IgD-negative memory B cell (primary cell): Measurements from ENCODE around the gene VRK3. TPM values are rescaled to one million over a fixed set of nuclear protein-coding genes. Genes with fewer than 3 reads are reported as not detected.

Experiments used
- H3K27ac Mint-ChIP-seq, 3 donors: one replicate each; pipeline ENCODE4 v1.8.0; 2020 to 2022; ENCODE audit warnings: mild to moderate bottlenecking in 3 of 3, mixed read lengths in 3 of 3, moderate library complexity in 1 of 3
- H3K27me3 Mint-ChIP-seq: one replicate; pipeline ENCODE4 v1.8.0; 2021; ENCODE audit warnings: mixed read lengths
- H3K36me3 Mint-ChIP-seq: one replicate; pipeline ENCODE4 v1.8.0; 2020; ENCODE audit warnings: mild to moderate bottlenecking, mixed read lengths
- H3K4me1 Mint-ChIP-seq, 3 donors: one replicate each; pipeline ENCODE4 v1.8.0; 2020 to 2022; ENCODE audit warnings: mixed read lengths in 3 of 3, mild to moderate bottlenecking in 1 of 3
- H3K4me3 Mint-ChIP-seq, 4 donors: one replicate each; pipeline ENCODE4 v1.8.0; 2020 to 2022; ENCODE audit warnings: mild to moderate bottlenecking in 4 of 4, mixed read lengths in 4 of 4, moderate library complexity in 3 of 4
- H3K9me3 Mint-ChIP-seq, 3 donors: one replicate each; pipeline ENCODE4 v1.8.0; 2020 to 2021; ENCODE audit warnings: mixed read lengths in 3 of 3, mild to moderate bottlenecking in 1 of 3
- polyA plus RNA-seq: library from polyadenylated mRNA; unstranded; fragments of 300-500 nt; fragmentation: Illumina TruSeq; gene quantifications from one replicate; pipeline ENCODE4 v1.2.3, GENCODE V29; 2021

Gene VRK3
- polyA plus RNA-seq, 1 donor from 2014 or later, result 87.5 TPM

DNA sequence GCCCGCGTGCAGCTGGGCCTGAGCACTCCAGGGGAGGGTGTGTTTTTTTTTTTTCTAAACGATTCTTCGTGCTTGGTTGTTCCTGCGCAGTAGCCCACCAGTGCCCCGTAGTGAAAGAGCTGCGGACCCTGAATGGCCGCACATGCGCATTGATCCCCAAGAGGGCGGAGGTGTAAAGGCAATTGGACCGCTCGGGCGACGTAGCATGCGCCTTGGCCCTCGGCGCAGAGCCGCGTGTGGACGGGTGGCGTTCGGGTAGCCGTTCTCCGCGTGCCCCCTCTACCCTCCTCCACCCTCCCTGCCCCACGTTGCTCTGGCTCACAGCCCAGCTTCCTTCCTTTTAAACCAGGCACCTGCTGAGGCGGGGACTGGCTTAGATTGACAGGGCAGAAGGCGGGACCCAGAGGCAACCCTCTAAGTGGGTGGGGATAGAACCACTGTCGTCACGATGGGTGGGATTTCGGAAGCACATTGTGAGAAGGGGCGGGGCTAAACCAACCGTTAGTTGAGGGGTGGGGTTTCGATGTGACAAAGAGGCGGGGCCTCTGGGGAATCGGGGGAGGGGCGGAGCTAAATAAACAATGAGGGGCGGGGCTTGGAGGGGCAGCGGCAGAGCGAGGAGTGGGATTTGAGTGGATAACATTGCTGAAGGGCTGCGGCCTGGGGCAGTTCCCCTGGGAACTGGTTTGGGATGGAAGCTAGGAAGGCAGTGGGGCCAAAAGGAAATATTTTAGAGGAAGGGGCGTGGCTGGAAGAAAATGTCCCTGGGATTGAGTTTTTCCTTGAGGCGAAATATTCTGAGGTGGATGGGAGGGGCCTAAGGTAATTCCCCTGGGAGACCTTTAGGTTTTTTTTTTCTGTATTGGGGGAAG is 95.3 kb downstream of the VRK3 start:
- Mint-ChIP-seq H3K4me1 (peaks cover 27 to 36% (median 33%) of the 10 kb centered on the region in 3 donors), H3K27ac (peak overlapping the region; percentile 98 to 100 (median 100)), H3K27me3 (peaks cover 6% of the 10 kb centered on the region), H3K4me3 (peak overlapping the region; percentile 96 to 100 (median 98)), H3K9me3 (peaks cover 0 to 7% (median 0%) of the 10 kb centered on the region in 3 donors), H3K36me3 (peaks cover 2% of the 10 kb centered on the region)

DNA sequence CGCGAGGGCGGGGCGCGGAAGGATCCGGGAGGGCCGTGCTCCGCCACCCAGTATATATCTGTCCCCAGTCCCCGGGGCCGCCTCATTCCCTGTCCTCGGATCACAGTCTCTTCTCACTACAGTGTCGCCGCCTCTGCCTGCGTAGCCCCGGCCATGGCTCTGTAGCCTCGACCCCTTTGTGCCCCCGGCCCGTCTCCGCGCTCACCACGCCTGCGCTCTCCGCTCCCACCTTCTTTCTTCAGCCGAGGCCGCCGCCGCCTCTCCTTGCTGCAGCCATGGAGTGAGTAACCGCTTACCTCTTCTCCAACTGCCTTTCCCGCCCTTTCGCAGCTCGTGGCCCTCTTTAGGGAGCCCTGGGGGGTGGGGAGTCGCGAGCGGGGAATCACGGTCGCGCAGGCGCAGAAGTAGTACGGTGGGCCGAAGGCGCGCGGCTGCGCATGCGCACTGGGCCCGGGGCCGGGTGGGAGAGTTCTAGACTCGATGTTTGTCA is 96.0 kb downstream of the VRK3 start, which contains the start of the genes ATF5 and NUP62:
Gene ATF5 (plus strand): TSS at position 85 of the 490 bp plus-strand sequence. CDS start 1,646 bp downstream, outside the sequence.
Gene NUP62 (minus strand): TSS at position 384 of the 490 bp plus-strand sequence. CDS start 19,697 bp downstream, outside the sequence.
- H3K27me3 Mint-ChIP-seq, result peaks cover 6% of the 10 kb centered on the region
- H3K27ac Mint-ChIP-seq, result peak within 1 kb of the TSS; percentile 98 to 100 (median 100)
- H3K9me3 Mint-ChIP-seq, result peaks cover 0 to 7% (median 0%) of the 10 kb centered on the region in 3 donors
- H3K36me3 Mint-ChIP-seq, result peaks cover 2% of the 10 kb centered on the region
- H3K4me1 Mint-ChIP-seq, result peaks cover 27 to 36% (median 35%) of the 10 kb centered on the region in 3 donors
- H3K4me3 Mint-ChIP-seq, result peak within 1 kb of the TSS; percentile 96 to 100 (median 98)

DNA sequence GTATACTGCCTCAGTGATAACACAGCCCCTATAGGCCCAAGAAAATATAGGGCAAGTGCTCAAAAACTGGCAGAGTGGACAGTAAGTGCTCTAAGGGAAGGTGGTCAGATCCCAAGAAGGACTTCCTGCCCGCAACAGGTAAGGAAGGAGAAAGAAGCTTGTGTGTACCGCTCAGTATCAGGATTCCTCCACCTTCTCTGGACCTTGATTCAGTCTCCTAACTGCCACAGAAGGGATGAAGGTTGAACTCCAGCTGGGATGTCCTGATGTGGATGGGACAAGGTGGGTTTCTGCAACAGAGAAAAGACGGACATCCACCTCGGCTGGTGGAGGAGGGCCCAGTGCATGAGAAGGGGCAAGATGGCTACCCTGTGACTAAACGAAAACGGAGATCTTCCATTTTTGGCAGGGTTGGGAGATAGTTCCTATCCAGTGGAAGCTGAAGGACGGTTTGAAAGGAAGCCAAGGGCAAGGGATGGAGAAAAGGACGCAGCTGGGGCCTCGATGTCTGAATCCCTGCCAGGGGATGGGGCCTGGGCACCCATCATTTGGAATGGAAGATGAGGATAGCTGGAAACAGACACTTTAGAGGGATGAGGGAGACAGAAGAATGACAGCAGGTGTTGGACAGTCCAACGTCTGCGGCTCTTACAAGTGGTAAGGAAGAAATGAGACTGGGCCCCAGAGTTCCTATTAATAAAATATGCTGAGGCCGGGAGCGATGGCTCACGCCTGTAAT is 97.5 kb downstream of the VRK3 start:
- peaks cover 0 to 7% (median 0%) of the 10 kb centered on the region in 3 donors for H3K9me3 Mint-ChIP-seq
- H3K27me3 Mint-ChIP-seq, result peaks cover 6% of the 10 kb centered on the region
- peak overlapping the region; percentile 96 to 100 (median 98) for H3K4me3 Mint-ChIP-seq
- peak overlapping the region; percentile 64 to 100 (median 98) for H3K27ac Mint-ChIP-seq
- H3K4me1 Mint-ChIP-seq, result peaks cover 27 to 42% (median 31%) of the 10 kb centered on the region in 3 donors
- H3K36me3 Mint-ChIP-seq, result peaks cover 2% of the 10 kb centered on the region

DNA sequence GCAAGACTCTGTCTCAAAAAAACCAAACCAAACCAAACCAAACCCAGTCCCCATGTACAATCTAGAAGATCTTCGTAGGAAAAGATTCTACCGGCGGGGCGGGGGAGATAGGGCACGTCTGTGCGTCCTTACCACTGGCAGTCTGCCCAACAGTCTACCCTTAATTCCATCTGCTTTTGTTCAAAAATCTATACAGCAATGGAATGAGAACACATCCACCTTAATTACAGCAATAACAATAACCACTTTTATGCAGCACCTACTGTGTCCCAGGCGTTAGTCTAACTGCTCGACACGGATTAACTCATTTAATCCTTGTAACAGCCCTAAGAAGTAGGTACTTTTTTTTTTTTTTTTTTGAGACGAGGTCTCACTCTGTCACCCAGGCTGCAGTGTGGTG is 98.7 kb downstream of the VRK3 start:
- Mint-ChIP-seq H3K4me3 (peak overlapping the region in 1 of 4 donors; percentile 32), H3K4me1 (peaks cover 31 to 43% (median 31%) of the 10 kb centered on the region in 3 donors), H3K36me3 (peaks cover 2% of the 10 kb centered on the region), H3K9me3 (peaks cover 0 to 7% (median 0%) of the 10 kb centered on the region in 3 donors), H3K27me3 (peaks cover 6% of the 10 kb centered on the region), H3K27ac (no peak overlapping the region)

Other genes starting within 250 kb of the VRK3 start
- gene FUZ, start 212.1 kb downstream of the VRK3 start, polyA plus RNA-seq, result 6.6 TPM
- gene MED25, start 207.1 kb downstream of the VRK3 start, polyA plus RNA-seq, result 54.7 TPM
- gene PTOV1, start 174.2 kb downstream of the VRK3 start, polyA plus RNA-seq, result 45.0 TPM
- gene PNKP, start 157.8 kb downstream of the VRK3 start, polyA plus RNA-seq, result 56.3 TPM
- 5.0 TPM for gene AKT1S1, start 148.0 kb downstream of the VRK3 start, polyA plus RNA-seq
- gene TBC1D17, start 147.7 kb downstream of the VRK3 start, polyA plus RNA-seq, result 19.1 TPM
- gene IL4I1, start 128.5 kb downstream of the VRK3 start, polyA plus RNA-seq, result 0.39 TPM
- gene ATF5, start 96.2 kb downstream of the VRK3 start, polyA plus RNA-seq, result 3.4 TPM
- gene NUP62, start 95.9 kb downstream of the VRK3 start, polyA plus RNA-seq, result 62.9 TPM
- gene SIGLEC11, start 64.2 kb downstream of the VRK3 start, polyA plus RNA-seq, result not detected
- gene ZNF473, start 633 bp upstream of the VRK3 start, polyA plus RNA-seq, result 4.9 TPM
- not detected for gene IZUMO2, start 137.9 kb upstream of the VRK3 start, polyA plus RNA-seq
- not detected for gene MYH14, start 178.2 kb upstream of the VRK3 start, polyA plus RNA-seq